Jurkat, Clone E6-1 (cell line): ENCODE data around the gene CCDC149.

Experiments used
- DNase-seq: peaks from one replicate; pipeline ENCODE4 v3.0.0-alpha.2; 2011; ENCODE audit warnings: low read depth, low spot score
- H3K4me3 ChIP-seq: 2 replicates; pipeline ENCODE4 v1.5.1; 2011; ENCODE audit warnings: mild to moderate bottlenecking, low read length, control low read depth, moderate library complexity

Gene CCDC149

GRCh38 chr4:24794916-24795665 is 117.8 kb downstream of the CCDC149 start, which contains the start of gene SOD3:
TSS of gene SOD3 (plus strand) at chr4:24795573. CDS start at chr4:24799522, 3,949 bp downstream.
- DNase-seq = no peak
- no peak within 1 kb of the TSS for H3K4me3 ChIP-seq

GRCh38 chr4:24794480-24794879 is 118.4 kb downstream of the CCDC149 start:
- no peak for DNase-seq

GRCh38 chr4:24794051-24794450 is 118.8 kb downstream of the CCDC149 start:
- DNase-seq = no peak
- no peak overlapping the region for H3K4me3 ChIP-seq

More at GRCh38 chr4:24794480-24794879, 118.4 kb downstream of the CCDC149 start:
- no peak overlapping the region for H3K4me3 ChIP-seq

DNA sequence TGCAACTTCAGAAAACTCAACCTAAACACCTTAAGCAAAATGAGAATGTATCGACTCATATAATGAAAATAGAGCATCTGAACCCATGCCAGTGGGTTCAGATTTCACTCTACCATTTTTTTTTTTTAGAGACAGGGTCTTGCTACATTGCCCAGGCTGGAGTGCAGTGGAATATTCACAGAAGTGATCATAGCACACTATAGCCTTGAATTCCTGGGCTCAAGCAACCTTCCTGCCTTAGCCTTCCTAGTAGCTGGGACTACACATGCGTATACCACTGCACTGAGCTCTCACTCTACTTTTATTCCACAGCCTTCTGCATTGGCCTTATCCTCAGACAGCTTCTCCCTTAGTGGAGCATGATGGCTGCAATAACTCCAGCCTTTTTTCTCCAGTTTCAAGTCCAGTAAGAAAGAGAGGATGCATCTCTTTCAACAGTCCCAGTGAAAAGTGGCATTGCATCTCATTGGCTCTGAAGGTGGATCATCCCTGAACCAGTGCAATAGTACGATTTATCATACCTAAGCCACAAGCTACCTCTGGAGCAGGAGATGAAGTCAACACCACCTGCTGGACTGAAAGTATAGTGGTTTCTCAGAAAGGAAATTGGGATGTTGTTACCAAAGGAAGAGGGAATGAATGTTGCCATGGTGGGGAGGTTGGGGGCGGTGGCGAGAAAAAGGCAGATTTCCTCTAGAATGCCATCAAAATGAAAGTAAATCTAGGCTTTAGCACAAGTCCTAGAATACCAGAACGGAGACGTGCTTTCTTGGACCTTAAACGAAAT is 119.4 kb downstream of the CCDC149 start:
- H3K4me3 ChIP-seq = no peak overlapping the region
- no peak for DNase-seq

GRCh38 chr4:24792552-24792951 is 120.3 kb downstream of the CCDC149 start:
- H3K4me3 ChIP-seq = no peak overlapping the region
- DNase-seq = no peak

- H3K4me3 ChIP-seq = no peak overlapping the region
- DNase-seq = no peak
Measured at GRCh38 chr4:24791043-24791442, 121.8 kb downstream of the CCDC149 start.

- no peak for DNase-seq
- H3K4me3 ChIP-seq = no peak overlapping the region
Measured at GRCh38 chr4:24783506-24783905, 129.3 kb downstream of the CCDC149 start.

GRCh38 chr4:24781999-24782745 is 130.7 kb downstream of the CCDC149 start:
- no peak overlapping the region for H3K4me3 ChIP-seq
- DNase-seq = no peak

DNA sequence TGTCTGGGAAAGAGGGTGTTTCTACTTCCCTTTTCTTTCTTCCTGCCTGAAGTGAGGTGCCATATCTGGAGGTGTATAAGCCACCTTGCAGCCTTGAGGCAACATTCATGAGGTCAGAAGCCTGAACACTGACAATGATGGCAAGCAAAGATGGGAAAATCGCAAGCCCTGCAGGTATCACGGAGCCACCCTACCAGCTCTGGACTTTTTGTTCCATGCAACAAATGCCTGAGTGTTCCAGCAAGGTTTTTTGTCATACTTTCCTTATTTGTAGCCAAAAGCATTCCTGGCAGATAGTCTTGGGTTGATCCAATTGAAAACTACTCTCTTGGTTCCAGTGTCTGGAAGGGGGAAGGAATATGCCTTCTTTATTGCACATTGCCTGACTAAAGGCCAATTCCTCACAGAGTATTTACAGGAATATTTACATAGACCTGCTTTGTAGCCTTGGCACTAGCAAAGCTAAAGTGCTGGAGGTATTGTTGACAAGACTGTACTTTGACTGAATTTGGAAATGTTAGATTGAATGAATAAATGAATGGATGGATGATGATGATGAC is 131.8 kb downstream of the CCDC149 start:
- no peak overlapping the region for H3K4me3 ChIP-seq
- DNase-seq = no peak

DNA sequence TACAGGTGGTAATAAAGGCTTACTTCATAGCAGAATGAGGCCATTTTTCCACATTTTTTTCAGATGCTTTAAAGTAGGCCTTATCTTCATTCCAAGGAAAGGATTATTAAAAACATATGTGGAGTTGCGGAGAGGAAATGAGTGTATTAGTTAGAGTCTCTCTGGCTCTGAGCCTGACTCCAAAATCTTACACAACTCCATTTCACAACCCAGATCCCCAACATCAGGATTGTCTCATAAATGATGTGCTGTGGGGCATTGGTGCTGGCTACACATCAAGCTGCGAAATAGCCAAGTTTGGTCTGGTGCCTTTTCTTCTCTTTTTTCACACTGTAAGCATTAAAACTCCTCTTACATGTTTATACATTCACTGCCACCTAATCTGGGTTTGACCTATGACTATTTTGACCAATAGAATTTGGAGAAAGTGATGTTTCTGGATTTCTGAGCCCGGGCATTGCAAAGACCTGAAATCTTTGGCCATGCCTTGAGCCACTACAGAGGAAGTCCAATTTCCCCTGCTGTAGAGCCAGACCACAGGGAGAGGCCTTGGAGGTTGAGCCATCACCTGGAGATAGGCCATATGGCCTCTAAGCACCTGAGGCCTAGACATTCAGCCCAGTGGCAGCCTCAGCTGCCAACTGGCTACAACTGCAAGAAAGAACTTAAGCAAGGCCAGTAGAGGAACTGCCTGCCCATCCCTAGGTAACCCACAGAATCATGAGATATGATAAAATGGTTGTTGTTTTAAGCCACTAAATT is 134.2 kb downstream of the CCDC149 start:
- H3K4me3 ChIP-seq = no peak overlapping the region
- DNase-seq = no peak

GRCh38 chr4:24777536-24778463 is 135.0 kb downstream of the CCDC149 start:
- DNase-seq = no peak
- H3K4me3 ChIP-seq = no peak overlapping the region

- no peak overlapping the region for H3K4me3 ChIP-seq
- DNase-seq = no peak
Measured at GRCh38 chr4:24775750-24776149, 137.1 kb downstream of the CCDC149 start.

GRCh38 chr4:24775032-24775605 is 137.7 kb downstream of the CCDC149 start:
- DNase-seq = no peak
- no peak overlapping the region for H3K4me3 ChIP-seq

DNA sequence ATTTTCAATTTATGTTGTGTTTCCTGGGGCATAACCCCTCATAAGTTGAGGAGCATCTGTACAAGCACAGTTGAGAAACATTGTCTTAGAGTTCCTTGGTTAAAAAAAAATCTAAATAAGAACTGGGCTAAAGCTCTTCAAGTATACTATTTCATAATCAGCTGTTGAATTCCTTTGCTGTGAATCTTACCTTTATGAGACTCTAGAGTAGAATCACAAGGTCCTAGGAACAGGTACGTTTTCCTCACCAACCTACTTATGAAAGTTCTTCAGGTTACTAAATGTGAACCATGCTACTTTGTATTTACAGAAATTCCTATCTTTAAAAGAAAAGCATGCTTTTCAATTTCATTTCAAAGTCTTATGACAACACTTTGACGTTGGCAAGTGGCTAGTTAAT is 138.4 kb downstream of the CCDC149 start:
- H3K4me3 ChIP-seq = no peak overlapping the region
- no peak for DNase-seq

GRCh38 chr4:24772952-24773351 is 139.9 kb downstream of the CCDC149 start:
- no peak overlapping the region for H3K4me3 ChIP-seq
- no peak for DNase-seq

DNA sequence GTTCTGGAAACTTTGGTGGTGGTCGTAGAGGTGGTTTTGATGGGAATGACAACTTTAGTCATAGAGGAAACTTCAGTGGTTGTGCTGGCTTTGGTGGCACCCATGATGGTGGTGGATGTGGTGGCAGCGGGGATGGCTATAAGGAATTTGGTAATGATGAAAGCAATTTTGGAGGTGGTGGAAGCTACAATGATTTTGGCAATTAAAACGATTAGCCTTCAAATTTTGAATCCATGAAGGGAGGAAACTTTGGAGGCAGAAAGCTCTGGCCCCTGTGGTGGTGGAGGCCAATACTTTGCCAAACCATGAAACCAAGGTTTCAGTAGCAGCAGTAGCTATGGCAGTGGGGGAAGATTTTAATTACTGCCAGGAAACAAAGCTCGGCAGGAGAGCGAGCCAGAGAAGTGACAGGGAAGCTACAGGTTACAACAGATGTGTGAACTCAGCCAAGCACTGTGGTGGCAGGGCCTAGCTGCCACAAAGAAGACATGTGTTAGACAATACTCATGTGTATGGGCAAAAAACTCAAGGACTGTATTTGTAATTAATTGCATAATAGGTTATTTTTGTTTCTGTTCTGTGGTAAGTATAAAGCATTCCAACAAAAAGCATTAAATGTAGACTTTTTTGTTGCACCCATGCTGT is 140.7 kb downstream of the CCDC149 start:
- no peak for DNase-seq
- H3K4me3 ChIP-seq = no peak overlapping the region

DNA sequence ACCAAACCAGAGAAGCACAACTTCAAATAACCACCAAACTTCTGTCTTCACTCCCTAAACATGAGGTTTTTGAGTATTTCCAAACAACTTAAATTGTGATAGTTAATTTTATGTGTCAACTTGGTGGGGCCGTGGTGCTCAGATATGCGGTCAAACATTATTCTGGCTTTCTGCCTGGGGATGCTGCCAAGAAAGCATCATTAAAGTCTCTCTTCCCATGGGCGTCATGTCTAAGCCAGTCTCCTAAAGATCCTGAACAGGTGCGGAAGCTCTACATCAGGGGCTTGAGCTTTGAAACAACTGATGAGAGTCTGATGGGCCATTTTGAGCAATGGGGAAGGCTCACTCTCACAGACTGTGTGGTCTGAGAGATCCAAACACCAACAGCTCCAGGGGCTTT is 141.6 kb downstream of the CCDC149 start:
- DNase-seq = no peak
- no peak overlapping the region for H3K4me3 ChIP-seq
